Naive B cell (primary cell): Measurements from ENCODE around the gene YPEL1. TPM values are rescaled to one million over a fixed set of nuclear protein-coding genes. Genes with fewer than 3 reads are reported as not detected.

Experiments used
- ATAC-seq, 2 donors: fragments of 150-1000 bp; cut with Tn5 transposase; 2 replicates each; pipeline ENCODE4 v1.10.0; 2021; ENCODE audit warnings: low read depth in 2 of 2, mild to moderate bottlenecking in 2 of 2, moderate library complexity in 2 of 2
- DNase-seq: peaks from one replicate; pipeline ENCODE4 v3.0.0; 2022
- H3K27ac Mint-ChIP-seq, 6 donors: one replicate each; pipeline ENCODE4 v1.8.0; 2020 to 2022; ENCODE audit warnings: mild to moderate bottlenecking in 6 of 6, mixed read lengths in 6 of 6, moderate library complexity in 5 of 6, inconsistent platforms in 2 of 6
- H3K27me3 Mint-ChIP-seq, 3 donors: one replicate each; pipeline ENCODE4 v1.8.0; 2021 to 2022; ENCODE audit warnings: mixed read lengths in 3 of 3, mild to moderate bottlenecking in 1 of 3
- H3K36me3 Mint-ChIP-seq, 2 donors: one replicate each; pipeline ENCODE4 v1.8.0; 2020 to 2022; ENCODE audit warnings: mixed read lengths in 2 of 2, inconsistent platforms in 1 of 2, mild to moderate bottlenecking in 1 of 2
- H3K4me1 Mint-ChIP-seq, 3 donors: one replicate each; pipeline ENCODE4 v1.8.0; 2020 to 2022; ENCODE audit warnings: mixed read lengths in 3 of 3, inconsistent platforms in 1 of 3, mild to moderate bottlenecking in 1 of 3, moderate library complexity in 1 of 3
- H3K4me3 Mint-ChIP-seq, 8 donors: one replicate each; pipeline ENCODE4 v1.8.0; 2020 to 2022; ENCODE audit warnings: mild to moderate bottlenecking in 8 of 8, mixed read lengths in 8 of 8, moderate library complexity in 8 of 8, inconsistent platforms in 2 of 8
- H3K9me3 Mint-ChIP-seq, 7 donors: one replicate each; pipeline ENCODE4 v1.8.0; 2020 to 2022; ENCODE audit warnings: mixed read lengths in 7 of 7, mild to moderate bottlenecking in 5 of 7, inconsistent platforms in 2 of 7, moderate library complexity in 1 of 7
- polyA plus RNA-seq, 6 donors: library from polyadenylated mRNA; unstranded; fragments of 300-500 nt; fragmentation: Illumina TruSeq; gene quantifications; one replicate each; pipeline ENCODE4 v1.2.3, GENCODE V29; 2021; ENCODE audit warnings: low read depth in 6 of 6

YPEL1 gene
- polyA plus RNA-seq, 6 donors from 2014 or later, result 16.6 to 37.2 (median 29.9) TPM

DNA sequence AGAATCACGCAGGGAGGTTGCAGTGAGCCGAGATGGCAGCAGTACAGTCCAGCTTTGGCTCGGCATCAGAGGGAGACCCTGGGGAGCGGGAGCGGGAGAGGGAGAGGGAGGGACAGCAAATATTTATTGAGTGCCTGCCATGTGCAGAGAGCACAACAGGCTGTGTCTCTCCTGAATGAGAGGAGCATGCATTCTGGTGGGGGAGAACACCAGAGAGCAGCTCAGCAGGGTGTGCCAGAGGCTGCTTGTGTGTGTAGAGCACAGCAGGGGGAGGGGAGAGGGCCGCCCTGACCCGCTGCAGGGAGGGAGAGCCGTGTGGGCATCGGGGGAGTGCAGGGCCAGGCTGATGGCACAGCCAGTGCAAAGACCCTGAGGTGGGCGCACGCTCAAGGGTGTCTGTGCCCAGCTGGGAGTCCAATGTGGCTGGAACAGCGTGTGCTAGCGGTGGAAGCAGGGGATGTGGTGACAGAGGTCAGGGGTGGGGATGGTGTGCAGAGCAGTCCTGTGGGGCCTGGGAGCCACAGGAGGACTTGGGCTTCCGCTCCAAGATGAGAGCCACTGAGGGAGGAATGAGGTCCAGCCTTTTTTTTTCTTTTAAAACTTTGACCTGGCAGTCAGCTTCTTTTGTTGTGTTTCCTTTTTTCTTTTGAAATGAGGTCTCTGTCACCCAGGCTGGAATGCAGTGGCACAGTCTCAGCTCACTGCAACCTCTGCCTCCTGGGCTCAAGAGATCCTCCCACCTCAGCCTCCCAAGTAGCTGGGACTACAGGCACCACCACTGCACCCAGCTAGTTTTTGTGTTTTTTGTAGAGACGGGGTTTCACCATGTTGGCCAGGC, 57.8 kb downstream of the YPEL1 start:
- H3K4me1 Mint-ChIP-seq, result peaks cover 0 to 20% (median 0%) of the 10 kb centered on the region in 3 donors
- peaks cover 0 to 13% of the 10 kb centered on the region in 2 donors for H3K36me3 Mint-ChIP-seq
- no peaks in the 10 kb centered on the region for H3K9me3 Mint-ChIP-seq
- H3K27ac Mint-ChIP-seq, result peak overlapping the region in 1 of 6 donors; percentile 87
- ATAC-seq (no peak), DNase-seq (no peak)
- no peak overlapping the region for H3K4me3 Mint-ChIP-seq
- H3K27me3 Mint-ChIP-seq, result no peaks in the 10 kb centered on the region

DNA sequence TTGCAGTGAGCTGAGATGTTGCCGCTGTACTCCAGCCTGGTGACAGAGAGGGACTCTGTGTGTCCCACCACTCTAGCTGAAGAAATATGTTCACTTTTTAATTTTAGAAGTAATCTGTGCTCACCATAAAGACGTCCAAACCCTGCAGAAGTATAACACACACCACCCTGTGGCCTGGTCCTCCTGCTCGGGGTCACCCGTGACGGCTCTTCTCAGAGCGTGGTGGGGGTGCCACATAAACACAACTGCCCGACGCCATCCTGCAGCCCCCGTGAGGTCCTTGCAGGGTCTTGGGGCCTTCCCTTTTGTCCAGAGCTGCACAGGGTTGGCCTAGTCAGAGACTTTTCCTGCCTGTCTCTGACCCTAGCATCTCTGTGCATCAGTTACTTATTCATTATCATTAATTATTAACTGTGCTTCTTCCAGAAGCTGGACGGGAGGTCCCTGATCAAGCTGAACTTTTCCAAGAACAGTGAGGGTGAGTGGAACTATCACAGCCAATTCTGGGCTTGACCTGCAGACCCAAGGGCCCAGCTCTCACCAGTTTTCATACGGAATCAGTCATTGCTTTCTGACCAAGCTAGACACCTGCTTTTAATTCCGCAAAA, 60.9 kb downstream of the YPEL1 start:
- DNase-seq, result no peak
- no peaks in the 10 kb centered on the region for H3K27me3 Mint-ChIP-seq
- H3K4me3 Mint-ChIP-seq, result no peak overlapping the region
- ATAC-seq, result no peak
- H3K36me3 Mint-ChIP-seq, result peaks cover 4 to 18% of the 10 kb centered on the region in 2 donors
- peak overlapping the region in 2 of 6 donors; percentile 33 to 36 for H3K27ac Mint-ChIP-seq
- H3K9me3 Mint-ChIP-seq, result no peaks in the 10 kb centered on the region
- peaks cover 2 to 20% (median 2%) of the 10 kb centered on the region in 3 donors for H3K4me1 Mint-ChIP-seq

DNA sequence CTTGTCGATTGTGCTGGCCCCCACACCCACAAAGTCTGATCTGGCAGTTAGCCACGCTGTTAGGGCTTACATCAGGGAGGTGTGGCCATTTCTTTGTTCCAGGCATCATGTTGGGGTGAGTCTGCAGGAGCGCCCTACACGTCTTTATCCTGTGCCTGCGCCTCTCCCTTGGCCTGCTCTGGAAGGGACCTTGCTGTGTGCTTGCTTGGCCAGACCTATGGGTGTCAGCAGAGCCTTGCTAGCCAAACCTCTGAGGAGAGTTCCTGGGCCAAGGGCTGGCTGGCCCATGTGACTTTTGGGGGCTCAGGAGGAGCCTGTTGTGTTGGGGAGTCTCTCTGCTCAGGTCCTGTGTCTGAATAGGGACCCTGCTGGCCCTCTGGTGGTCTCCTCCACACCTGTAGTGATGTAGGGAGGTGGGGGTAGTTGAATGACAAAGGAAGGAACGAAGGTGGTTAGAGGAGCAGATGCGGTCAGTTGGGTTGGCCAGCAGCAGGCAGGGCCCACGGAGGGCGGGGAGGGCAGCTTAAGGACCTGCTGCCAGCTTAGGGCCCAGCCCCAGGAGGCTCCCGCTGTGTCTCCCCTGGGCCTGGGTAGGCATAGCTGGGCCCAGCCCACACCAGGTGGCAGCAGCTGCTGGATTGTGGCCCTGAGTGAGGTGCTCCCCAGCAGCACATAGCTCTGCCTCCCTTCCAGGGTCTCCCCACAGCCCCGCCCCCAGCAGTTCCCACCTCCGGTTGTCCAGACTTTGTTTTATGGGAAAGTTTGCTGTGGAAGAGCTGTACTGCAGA, 61.9 kb downstream of the YPEL1 start:
- H3K9me3 Mint-ChIP-seq, result no peaks in the 10 kb centered on the region
- DNase-seq (no peak), ATAC-seq (no peak)
- H3K27ac Mint-ChIP-seq, result peak overlapping the region in 3 of 6 donors; percentile 36 to 90 (median 61)
- peaks cover 4 to 27% (median 7%) of the 10 kb centered on the region in 3 donors for H3K4me1 Mint-ChIP-seq
- H3K27me3 Mint-ChIP-seq, result no peaks in the 10 kb centered on the region
- H3K4me3 Mint-ChIP-seq, result peak overlapping the region in 1 of 8 donors; percentile 27
- peaks cover 4 to 18% of the 10 kb centered on the region in 2 donors for H3K36me3 Mint-ChIP-seq

DNA sequence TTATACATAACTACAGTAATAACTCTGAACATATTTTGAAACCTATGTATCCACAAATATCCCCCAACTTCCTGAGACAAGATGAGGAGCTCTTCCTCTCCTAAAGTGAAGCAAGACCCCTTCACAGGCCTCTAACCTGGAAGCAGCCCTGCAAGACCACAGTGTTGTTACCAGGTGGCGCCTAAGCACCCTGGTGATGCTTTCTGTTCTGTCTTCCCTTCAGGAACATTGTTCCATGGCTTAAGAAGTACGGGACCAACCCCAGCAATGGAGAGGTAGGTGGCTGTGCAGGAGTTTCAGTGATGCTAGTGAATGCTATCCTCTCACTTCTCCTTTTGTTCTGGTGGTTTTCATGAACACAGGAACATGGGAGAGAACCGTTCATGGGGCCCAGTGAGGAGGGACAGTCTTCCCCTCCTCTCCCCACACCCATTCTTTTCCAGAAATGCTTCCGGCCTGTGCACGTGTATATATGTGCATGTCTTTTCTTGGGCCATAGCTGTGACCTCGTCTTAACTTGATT, 63.4 kb downstream of the YPEL1 start:
- Mint-ChIP-seq H3K9me3 (no peaks in the 10 kb centered on the region), H3K27ac (peak overlapping the region in 1 of 6 donors; percentile 28), H3K27me3 (no peaks in the 10 kb centered on the region)

DNA sequence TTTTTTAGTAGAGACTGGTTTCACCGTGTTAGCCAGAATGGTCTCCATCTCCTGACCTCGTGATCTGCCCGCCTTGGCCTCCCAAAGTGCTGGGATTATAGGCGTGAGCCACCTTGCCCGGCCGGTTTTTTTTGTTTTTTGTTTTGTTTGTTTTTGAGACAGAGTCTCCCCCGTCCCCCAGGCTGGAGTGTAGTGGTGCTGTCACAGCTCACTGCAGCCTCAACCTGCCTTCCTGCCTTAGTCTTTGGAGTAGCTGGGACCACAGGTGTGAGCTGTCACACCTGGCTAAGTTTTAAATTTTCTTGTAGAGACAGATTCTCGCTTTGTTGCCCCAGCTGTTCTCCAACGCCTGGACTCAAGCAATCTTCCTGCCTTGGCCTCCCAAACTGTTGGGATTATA, 66.6 kb downstream of the YPEL1 start:
- H3K4me1 Mint-ChIP-seq, result peaks cover 17 to 46% (median 38%) of the 10 kb centered on the region in 3 donors
- H3K27me3 Mint-ChIP-seq, result no peaks in the 10 kb centered on the region
- no peak for DNase-seq
- no peak overlapping the region for H3K27ac Mint-ChIP-seq
- peak overlapping the region in 5 of 8 donors; percentile 23 to 75 (median 61) for H3K4me3 Mint-ChIP-seq
- H3K9me3 Mint-ChIP-seq, result no peaks in the 10 kb centered on the region
- ATAC-seq, result no peak
- H3K36me3 Mint-ChIP-seq, result peaks cover 4 to 8% of the 10 kb centered on the region in 2 donors

More for the DNA sequence above, 63.4 kb downstream of the YPEL1 start:
- H3K36me3 Mint-ChIP-seq, result peaks cover 4 to 18% of the 10 kb centered on the region in 2 donors
- peak overlapping the region in 1 of 8 donors; percentile 30 for H3K4me3 Mint-ChIP-seq
- ATAC-seq (no peak), DNase-seq (no peak)
- peaks cover 8 to 33% (median 17%) of the 10 kb centered on the region in 3 donors for H3K4me1 Mint-ChIP-seq

DNA sequence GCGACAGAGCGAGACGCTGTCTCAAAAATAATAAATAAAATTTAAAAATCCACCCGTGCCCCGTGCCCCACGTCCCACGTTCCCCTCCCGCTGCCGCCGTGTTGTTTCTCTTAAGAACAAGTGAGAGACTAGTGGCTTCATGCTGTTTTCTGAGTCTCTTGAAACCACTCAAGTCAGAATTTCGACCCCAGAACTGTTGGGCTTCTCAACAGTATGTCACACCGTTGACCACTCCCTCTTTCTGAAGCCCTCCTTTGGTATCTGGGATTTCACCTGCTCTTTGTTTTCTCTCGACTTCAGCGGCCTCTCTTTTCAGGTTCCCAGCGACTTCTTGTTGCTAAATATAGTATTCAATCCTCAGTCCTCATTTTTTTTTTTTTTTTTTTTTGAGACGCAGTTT, 68.8 kb downstream of the YPEL1 start:
- DNase-seq (no peak), ATAC-seq (no peak)
- H3K9me3 Mint-ChIP-seq, result no peaks in the 10 kb centered on the region
- peak overlapping the region; percentile 95 to 100 (median 99) for H3K4me3 Mint-ChIP-seq
- peak overlapping the region; percentile 22 to 99 (median 74) for H3K27ac Mint-ChIP-seq
- peaks cover 21 to 38% (median 34%) of the 10 kb centered on the region in 3 donors for H3K4me1 Mint-ChIP-seq
- H3K27me3 Mint-ChIP-seq, result no peaks in the 10 kb centered on the region
- H3K36me3 Mint-ChIP-seq, result peaks cover 0 to 4% of the 10 kb centered on the region in 2 donors

DNA sequence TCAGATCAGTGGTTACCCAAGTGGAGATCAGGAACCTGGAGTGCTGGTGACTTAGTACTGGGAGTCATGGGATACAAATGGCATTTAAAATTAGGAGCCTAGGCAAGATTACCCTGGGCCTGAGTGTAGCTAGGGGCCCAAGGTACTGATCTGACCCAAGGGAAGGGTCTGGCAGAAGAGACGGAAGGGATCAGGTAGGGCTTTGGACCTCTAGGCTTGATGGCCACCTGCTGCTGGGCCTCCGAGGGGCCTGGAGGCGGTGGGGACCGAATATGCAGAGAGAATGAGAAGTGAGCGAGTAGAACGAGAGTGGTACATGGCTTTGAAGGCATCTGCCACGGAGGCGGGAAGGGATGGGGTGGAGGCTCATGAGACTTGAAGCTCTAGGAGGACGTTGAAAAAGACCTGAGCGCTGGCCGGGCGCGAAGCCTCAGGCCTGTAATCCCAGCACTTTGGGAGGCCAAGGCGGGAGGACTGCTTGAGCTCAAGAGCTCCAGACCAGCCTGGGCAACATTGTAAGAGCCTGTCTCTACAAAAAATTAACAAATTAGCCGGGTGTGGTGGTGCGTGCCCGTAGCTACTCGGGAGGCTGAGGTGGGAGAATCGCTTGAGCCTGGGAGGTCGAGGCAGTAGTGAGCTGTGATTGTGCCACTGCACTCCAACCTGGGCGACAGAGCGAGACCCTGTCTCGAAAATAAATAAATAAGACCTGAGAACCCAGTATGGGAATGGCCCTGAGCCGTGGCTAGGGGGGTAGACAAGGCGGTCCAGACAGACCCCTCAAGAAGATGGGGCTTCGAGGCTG, 70.3 kb downstream of the YPEL1 start:
- no peak for DNase-seq
- Mint-ChIP-seq H3K9me3 (no peaks in the 10 kb centered on the region), H3K27me3 (no peaks in the 10 kb centered on the region), H3K4me3 (peak overlapping the region; percentile 95 to 100 (median 99)), H3K4me1 (peaks cover 21 to 38% (median 34%) of the 10 kb centered on the region in 3 donors), H3K36me3 (no peaks in the 10 kb centered on the region), H3K27ac (peak overlapping the region; percentile 96 to 99 (median 99))
- no peak for ATAC-seq

DNA sequence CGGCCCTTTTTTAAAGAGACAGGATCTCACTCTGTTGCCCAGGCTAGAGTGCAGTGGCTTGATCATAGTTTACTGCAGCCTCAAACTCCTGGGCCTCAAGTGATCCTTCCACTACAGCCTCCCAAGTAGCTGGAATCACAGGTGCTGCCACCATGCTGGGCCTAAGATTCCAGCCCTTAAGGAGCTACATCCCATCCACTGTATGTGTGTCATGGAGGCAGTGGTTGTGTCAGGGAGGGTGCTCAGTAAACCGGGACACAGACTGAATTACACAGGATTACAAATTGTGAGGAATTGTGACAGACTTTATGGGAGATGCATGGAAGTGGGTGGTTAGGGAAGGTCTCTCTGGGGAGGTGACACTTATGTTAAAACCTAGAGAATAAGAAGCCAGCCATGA, 71.9 kb downstream of the YPEL1 start:
- Mint-ChIP-seq H3K9me3 (no peaks in the 10 kb centered on the region), H3K4me3 (peak overlapping the region in 7 of 8 donors; percentile 2 to 86 (median 56)), H3K27me3 (no peaks in the 10 kb centered on the region), H3K36me3 (no peaks in the 10 kb centered on the region), H3K27ac (peak overlapping the region in 3 of 6 donors; percentile 34 to 85 (median 82)), H3K4me1 (peaks cover 17 to 31% (median 24%) of the 10 kb centered on the region in 3 donors)
- DNase-seq (no peak), ATAC-seq (no peak)

DNA sequence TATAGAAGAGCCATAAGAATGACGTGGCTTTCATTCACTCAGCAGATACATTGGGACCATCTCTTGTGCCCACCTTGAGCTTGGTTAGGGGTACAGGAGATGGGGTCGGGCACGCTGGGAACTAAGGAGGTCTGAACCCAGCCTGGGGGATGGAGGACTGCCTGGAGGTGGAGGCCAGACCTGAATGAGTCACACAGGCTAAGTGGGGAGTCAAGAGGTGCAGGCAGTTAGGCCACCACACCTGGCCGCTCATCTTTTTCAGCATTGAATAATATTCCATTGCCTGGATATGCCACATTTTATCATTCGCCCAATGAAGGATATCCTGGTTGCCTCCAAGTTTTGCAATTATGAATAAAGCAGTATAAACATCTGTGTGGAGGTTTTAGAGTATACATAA, 73.6 kb downstream of the YPEL1 start:
- Mint-ChIP-seq H3K27me3 (no peaks in the 10 kb centered on the region), H3K27ac (no peak overlapping the region), H3K36me3 (no peaks in the 10 kb centered on the region), H3K9me3 (no peaks in the 10 kb centered on the region), H3K4me3 (peak overlapping the region in 1 of 8 donors; percentile 14), H3K4me1 (peaks cover 15 to 24% (median 24%) of the 10 kb centered on the region in 3 donors)
- DNase-seq (no peak), ATAC-seq (no peak)

DNA sequence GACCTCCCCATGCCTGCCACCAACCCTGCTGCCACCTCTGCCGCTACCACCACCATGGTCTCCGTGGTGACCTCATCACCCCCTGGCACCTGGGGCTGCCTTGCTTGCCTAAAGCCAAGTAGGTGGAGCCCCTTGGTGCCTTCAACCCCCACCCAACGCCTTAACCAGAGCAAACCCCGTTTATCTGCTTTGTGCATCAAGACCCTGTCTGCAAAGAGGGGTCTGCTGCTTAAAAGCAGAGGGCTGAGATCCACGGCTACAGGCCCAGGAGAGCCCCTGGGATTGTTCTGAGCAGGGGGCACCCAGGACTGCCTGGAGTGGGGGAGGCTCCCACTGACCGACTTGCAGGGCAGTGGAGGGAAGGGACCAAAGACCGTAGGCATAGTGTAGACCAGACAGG, 74.7 kb downstream of the YPEL1 start:
- Mint-ChIP-seq H3K4me3 (peak overlapping the region in 1 of 8 donors; percentile 58), H3K27me3 (no peaks in the 10 kb centered on the region), H3K4me1 (peaks cover 22 to 26% (median 23%) of the 10 kb centered on the region in 3 donors), H3K36me3 (no peaks in the 10 kb centered on the region), H3K9me3 (no peaks in the 10 kb centered on the region), H3K27ac (no peak overlapping the region)
- no peak for DNase-seq
- ATAC-seq, result no peak

DNA sequence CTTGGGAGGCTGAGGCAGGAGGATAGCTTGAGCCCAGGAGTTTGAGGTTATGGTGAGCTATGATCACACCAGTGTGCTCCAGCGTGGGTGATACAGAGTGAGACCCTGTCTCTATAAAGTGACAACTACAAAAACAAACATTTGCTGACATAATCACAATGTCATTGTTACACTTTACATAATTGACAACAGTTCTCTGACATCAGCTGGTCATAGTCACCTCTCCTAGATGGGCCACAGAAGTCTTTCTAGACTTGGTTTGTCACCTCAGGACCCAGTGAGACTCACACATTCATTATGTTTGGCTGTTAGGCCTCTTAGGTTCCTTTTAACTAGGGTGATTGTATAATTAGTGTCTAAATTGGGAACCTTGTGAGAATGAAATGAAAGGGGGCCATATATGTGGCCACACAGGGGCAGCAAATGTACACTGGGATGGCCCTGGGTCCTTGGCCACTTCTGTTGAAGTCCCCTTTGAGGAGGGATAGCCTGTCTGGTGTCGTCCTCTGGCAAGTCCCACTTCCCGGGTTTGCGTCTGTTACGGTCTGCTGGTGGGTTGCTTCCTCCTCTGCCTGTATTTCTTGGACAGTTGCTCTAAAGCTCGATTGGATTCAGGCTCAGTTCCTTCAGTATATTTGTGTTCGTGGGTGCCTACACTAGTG, 75.6 kb downstream of the YPEL1 start:
- Mint-ChIP-seq H3K4me3 (peak overlapping the region in 4 of 8 donors; percentile 3 to 69 (median 36)), H3K9me3 (no peaks in the 10 kb centered on the region), H3K27ac (peak overlapping the region in 2 of 6 donors; percentile 47 to 70)

More for the DNA sequence above, 75.6 kb downstream of the YPEL1 start:
- ATAC-seq, result no peak
- Mint-ChIP-seq H3K36me3 (no peaks in the 10 kb centered on the region), H3K27me3 (no peaks in the 10 kb centered on the region), H3K4me1 (peaks cover 16 to 22% (median 19%) of the 10 kb centered on the region in 3 donors)
- no peak for DNase-seq
